Stimulated activated naive CD8-positive, alpha-beta T cell treated with anti-CD3 and anti-CD28 coated beads, Interleukin-15, amount 100 ng/mL, for 72 hours (primary cell): ENCODE measurements around the gene B3GNT3.

Source experiments
- ATAC-seq: fragments of 150-1000 bp; cut with Tn5 transposase; 2 replicates; pipeline ENCODE4 v1.10.0; 2021; ENCODE audit warnings: mild to moderate bottlenecking, moderate library complexity
- DNase-seq, 2 donors: peaks; one replicate each; pipeline ENCODE4 v3.0.0; 2021 to 2022
- H3K27ac Mint-ChIP-seq, 2 donors: one replicate each; pipeline ENCODE4 v1.8.0; 2022; ENCODE audit warnings: mild to moderate bottlenecking in 2 of 2, mixed read lengths in 2 of 2, moderate library complexity in 2 of 2
- H3K27me3 Mint-ChIP-seq: one replicate; pipeline ENCODE4 v1.8.0; 2022; ENCODE audit warnings: mixed read lengths
- H3K4me1 Mint-ChIP-seq: one replicate; pipeline ENCODE4 v1.8.0; 2022; ENCODE audit warnings: mild to moderate bottlenecking, mixed read lengths
- H3K4me3 Mint-ChIP-seq, 2 donors: one replicate each; pipeline ENCODE4 v1.8.0; 2022; ENCODE audit warnings: mild to moderate bottlenecking in 2 of 2, mixed read lengths in 2 of 2, moderate library complexity in 1 of 2
- H3K9me3 Mint-ChIP-seq, 2 donors: one replicate each; pipeline ENCODE4 v1.8.0; 2022; ENCODE audit warnings: mixed read lengths in 2 of 2

Gene B3GNT3

GRCh38 chr19:17834350-17835181 lies 39.6 kb downstream of the B3GNT3 start:
- H3K4me1 Mint-ChIP-seq: peaks cover 27% of the 10 kb centered on the region
- ATAC-seq: peak; percentile 35
- no peak overlapping the region for H3K4me3 Mint-ChIP-seq
- H3K27ac Mint-ChIP-seq: peak overlapping the region; percentile 40 to 75
- H3K27me3 Mint-ChIP-seq: no peaks in the 10 kb centered on the region
- H3K9me3 Mint-ChIP-seq: no peaks in the 10 kb centered on the region
- DNase-seq: no peak

- Mint-ChIP-seq H3K27ac (peak overlapping the region; percentile 13 to 75), H3K9me3 (no peaks in the 10 kb centered on the region), H3K27me3 (no peaks in the 10 kb centered on the region), H3K4me1 (peaks cover 29% of the 10 kb centered on the region), H3K4me3 (no peak overlapping the region)
- no peak for ATAC-seq
- no peak for DNase-seq
These were observed 40.5 kb downstream of the B3GNT3 start for GRCh38 chr19:17835182-17836006.

- Mint-ChIP-seq H3K9me3 (no peaks in the 10 kb centered on the region), H3K4me3 (no peak overlapping the region), H3K27ac (peak overlapping the region in 1 of 2 donors; percentile 56), H3K4me1 (peaks cover 27% of the 10 kb centered on the region), H3K27me3 (no peaks in the 10 kb centered on the region)
- ATAC-seq (no peak), DNase-seq (no peak)
These were observed 41.6 kb downstream of the B3GNT3 start for GRCh38 chr19:17836530-17836929.

- peaks cover 27% of the 10 kb centered on the region for H3K4me1 Mint-ChIP-seq
These were observed 43.0 kb downstream of the B3GNT3 start for GRCh38 chr19:17837972-17838371.

GRCh38 chr19:17840019-17840418 lies 45.1 kb downstream of the B3GNT3 start:
- Mint-ChIP-seq H3K4me3 (no peak overlapping the region), H3K4me1 (peaks cover 47% of the 10 kb centered on the region), H3K9me3 (no peaks in the 10 kb centered on the region), H3K27ac (peak overlapping the region in 1 of 2 donors; percentile 82), H3K27me3 (no peaks in the 10 kb centered on the region)
- no peak for ATAC-seq
- no peak for DNase-seq

More at GRCh38 chr19:17837972-17838371, 43.0 kb downstream of the B3GNT3 start:
- Mint-ChIP-seq H3K9me3 (no peaks in the 10 kb centered on the region), H3K4me3 (no peak overlapping the region), H3K27me3 (no peaks in the 10 kb centered on the region), H3K27ac (peak overlapping the region in 1 of 2 donors; percentile 30)
- no peak for DNase-seq
- no peak for ATAC-seq

- ATAC-seq (no peak), DNase-seq (no peak)
- H3K27ac Mint-ChIP-seq: peak overlapping the region in 1 of 2 donors; percentile 84
- H3K9me3 Mint-ChIP-seq: no peaks in the 10 kb centered on the region
- no peaks in the 10 kb centered on the region for H3K27me3 Mint-ChIP-seq
- peaks cover 49% of the 10 kb centered on the region for H3K4me1 Mint-ChIP-seq
- no peak overlapping the region for H3K4me3 Mint-ChIP-seq
These were observed 46.5 kb downstream of the B3GNT3 start for GRCh38 chr19:17841371-17841809.

- peak; percentile 52 for ATAC-seq
- DNase-seq: peak in 1 of 2 donors; percentile 52
- no peak overlapping the region for H3K27ac Mint-ChIP-seq
- H3K4me1 Mint-ChIP-seq: peaks cover 48% of the 10 kb centered on the region
- H3K9me3 Mint-ChIP-seq: no peaks in the 10 kb centered on the region
- no peaks in the 10 kb centered on the region for H3K27me3 Mint-ChIP-seq
- no peak overlapping the region for H3K4me3 Mint-ChIP-seq
These were observed 47.1 kb downstream of the B3GNT3 start for GRCh38 chr19:17841810-17842662.

- ATAC-seq (peak; percentile 25), DNase-seq (no peak)
- Mint-ChIP-seq H3K27me3 (no peaks in the 10 kb centered on the region), H3K4me1 (peaks cover 47% of the 10 kb centered on the region), H3K27ac (no peak overlapping the region), H3K4me3 (no peak overlapping the region), H3K9me3 (no peaks in the 10 kb centered on the region)
These were observed 47.8 kb downstream of the B3GNT3 start for GRCh38 chr19:17842663-17843291.

- Mint-ChIP-seq H3K9me3 (no peaks in the 10 kb centered on the region), H3K4me1 (peaks cover 49% of the 10 kb centered on the region), H3K27me3 (no peaks in the 10 kb centered on the region), H3K4me3 (no peak overlapping the region), H3K27ac (peak overlapping the region in 1 of 2 donors; percentile 68)
- ATAC-seq (no peak), DNase-seq (no peak)
These were observed 48.4 kb downstream of the B3GNT3 start for GRCh38 chr19:17843292-17843827.

GRCh38 chr19:17843908-17844490 lies 49.1 kb downstream of the B3GNT3 start:
- Mint-ChIP-seq H3K27me3 (no peaks in the 10 kb centered on the region), H3K4me3 (peak overlapping the region in 1 of 2 donors; percentile 85), H3K4me1 (peaks cover 56% of the 10 kb centered on the region), H3K27ac (peak overlapping the region in 1 of 2 donors; percentile 68), H3K9me3 (no peaks in the 10 kb centered on the region)
- ATAC-seq (no peak), DNase-seq (no peak)

- Mint-ChIP-seq H3K4me1 (peaks cover 69% of the 10 kb centered on the region), H3K27me3 (no peaks in the 10 kb centered on the region), H3K27ac (peak overlapping the region; percentile 72 to 78), H3K9me3 (no peaks in the 10 kb centered on the region), H3K4me3 (peak overlapping the region; percentile 85 to 87)
- DNase-seq (peak in 1 of 2 donors; percentile 53), ATAC-seq (no peak)
These were observed 51.2 kb downstream of the B3GNT3 start for GRCh38 chr19:17846146-17846545.

- DNase-seq (peak; percentile 88 to 92), ATAC-seq (peak; percentile 91)
- Mint-ChIP-seq H3K4me1 (peaks cover 77% of the 10 kb centered on the region), H3K4me3 (peak within 1 kb of the TSS; percentile 87 to 93), H3K9me3 (peaks cover 0 to 7% of the 10 kb centered on the region in 2 donors), H3K27ac (peak within 1 kb of the TSS; percentile 98 to 99), H3K27me3 (no peaks in the 10 kb centered on the region)
These were observed 52.8 kb downstream of the B3GNT3 start, which contains the start of gene JAK3 for GRCh38 chr19:17847538-17848366. Gene JAK3 (minus strand): TSS chr19:17847982. CDS start chr19:17844417, 3,565 bp downstream.

- Mint-ChIP-seq H3K4me3 (peak overlapping the region; percentile 87 to 93), H3K27me3 (no peaks in the 10 kb centered on the region), H3K4me1 (peaks cover 69% of the 10 kb centered on the region), H3K9me3 (peaks cover 0 to 7% of the 10 kb centered on the region in 2 donors), H3K27ac (peak overlapping the region; percentile 98 to 99)
- DNase-seq (no peak), ATAC-seq (no peak)
These were observed 53.8 kb downstream of the B3GNT3 start for GRCh38 chr19:17848595-17849292.
